ENCODE data around the gene PDSS1. TPM values are rescaled to one million over a fixed set of nuclear protein-coding genes. Genes with fewer than 3 reads are reported as not detected.

PDSS1 gene
- polyA plus RNA-seq, 4 donors = 9.0 to 12.7 (median 10.9) TPM

DNA sequence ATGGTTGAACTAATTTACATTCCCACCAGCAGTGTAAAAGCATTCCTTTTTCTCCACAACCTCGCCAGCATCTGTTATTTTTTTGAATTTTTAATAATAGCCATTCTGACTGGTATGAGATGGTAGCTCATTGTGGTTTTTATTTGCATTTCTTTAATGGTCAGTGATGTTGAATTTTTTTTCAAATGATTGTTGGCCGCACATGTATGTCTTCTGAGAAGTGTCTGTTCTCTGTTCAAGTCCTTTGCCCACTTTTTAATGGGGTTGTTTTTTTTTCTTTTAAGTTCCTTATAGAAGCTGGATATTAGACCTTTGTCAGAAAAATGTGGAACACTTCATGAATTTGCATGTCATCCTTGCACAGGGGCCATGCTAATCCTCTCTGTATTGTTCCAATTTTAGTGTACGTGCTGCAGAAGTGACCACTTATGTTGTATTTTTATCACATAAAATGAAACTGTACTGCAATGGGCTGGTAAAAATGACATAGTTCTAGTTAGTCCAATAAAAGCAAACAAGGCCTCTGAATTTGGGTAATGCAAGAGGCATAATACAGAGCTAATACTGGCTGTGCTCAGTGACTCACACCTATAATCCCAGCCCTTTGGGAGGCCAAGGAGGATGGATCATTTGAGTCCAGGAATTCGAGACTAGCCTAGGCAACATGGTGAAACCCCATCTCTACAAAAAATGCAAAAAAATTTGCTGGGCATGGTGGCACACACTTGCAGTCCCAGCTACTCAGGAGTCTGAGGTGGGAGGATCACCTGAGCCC is 92.9 kb downstream of the PDSS1 start:
- no peak for DNase-seq (ENCODE audit: low read depth in 4 of 4, low spot score in 3 of 4)

DNA sequence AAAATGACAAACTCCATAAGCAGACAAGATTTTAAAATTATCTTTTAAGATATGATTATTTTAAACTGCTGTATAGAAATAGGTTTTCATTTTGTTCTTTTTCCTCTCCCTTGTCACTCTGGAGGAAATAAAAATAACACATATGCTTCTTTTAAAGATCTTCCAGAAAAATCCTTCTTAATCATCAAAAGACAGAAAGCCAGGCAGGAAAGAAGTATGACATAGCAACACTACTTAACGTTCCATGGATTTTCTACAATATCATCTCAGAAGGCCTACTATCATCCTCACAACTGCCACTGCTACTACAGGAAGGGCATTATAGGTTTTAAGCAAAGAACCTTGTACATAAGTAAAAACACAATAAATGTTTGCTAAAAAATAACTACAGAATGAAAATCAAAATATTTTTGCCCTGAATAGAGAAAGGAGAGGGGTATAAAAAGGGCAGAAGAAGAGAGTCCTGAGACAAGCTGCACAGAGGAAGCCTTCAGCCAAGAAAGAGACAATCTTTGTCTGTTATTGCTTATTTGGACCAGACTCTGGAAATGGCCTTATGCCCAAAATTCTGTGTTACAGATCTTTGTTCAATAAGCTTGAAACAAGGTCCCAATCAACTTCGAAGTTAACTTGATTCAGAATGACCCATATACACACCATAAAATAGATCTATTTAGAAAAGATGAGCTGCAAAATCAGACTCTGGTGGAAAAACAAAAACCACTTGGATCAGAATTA is 95.4 kb downstream of the PDSS1 start:
- no peak for DNase-seq (ENCODE audit: low read depth in 4 of 4, low spot score in 3 of 4)

Other genes with a start within 250 kb of the PDSS1 start
- gene ABI1, start 163.3 kb downstream of the PDSS1 start, polyA plus RNA-seq (ENCODE audit: insufficient read length in 4 of 4) = 10 to 100 TPM; 64.3 to 74.3 (median 72.3) TPM